GM19372 (cell line): ENCODE data around the gene ADARB2.

ENCODE experiments used
- ATAC-seq: cut with Tn5 transposase; IDR thresholded peaks from one replicate; pipeline ENCODE4 v1.9.1; 2021; ENCODE audit warnings: mild to moderate bottlenecking, low read depth, moderate library complexity; ENCODE audit not compliant: unreplicated experiment

Gene ADARB2

DNA sequence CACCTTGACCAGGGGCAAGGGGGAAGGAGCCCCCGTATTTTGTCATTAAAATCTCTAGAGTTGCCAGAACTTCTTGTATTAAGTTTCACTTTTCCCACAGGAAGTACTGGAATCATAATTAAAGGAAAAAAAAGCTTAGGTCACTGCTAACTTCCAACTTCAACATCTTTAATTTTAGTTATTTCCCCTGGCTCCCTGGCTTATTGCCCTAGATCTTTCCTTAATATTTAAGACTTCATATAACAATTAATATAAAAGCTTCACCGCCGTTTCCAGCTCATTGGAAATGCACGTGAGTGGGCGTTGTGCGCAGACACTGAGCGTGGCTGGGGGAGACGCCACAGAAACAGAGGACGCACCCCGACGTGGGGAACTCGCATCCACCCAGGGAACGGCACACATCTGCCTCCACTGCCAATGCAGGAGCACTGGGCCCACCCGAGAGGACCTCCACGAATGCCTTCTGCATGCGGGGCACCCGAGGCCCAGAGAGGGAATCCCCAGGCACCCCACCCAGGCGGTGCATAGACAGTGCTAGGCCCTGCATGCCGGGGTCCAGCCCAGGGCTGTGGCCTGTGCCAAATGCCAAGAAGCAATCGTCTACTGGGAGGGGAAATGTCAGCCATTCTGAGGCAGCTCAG, 72.2 kb downstream of the ADARB2 start:
- ATAC-seq = no peak

DNA sequence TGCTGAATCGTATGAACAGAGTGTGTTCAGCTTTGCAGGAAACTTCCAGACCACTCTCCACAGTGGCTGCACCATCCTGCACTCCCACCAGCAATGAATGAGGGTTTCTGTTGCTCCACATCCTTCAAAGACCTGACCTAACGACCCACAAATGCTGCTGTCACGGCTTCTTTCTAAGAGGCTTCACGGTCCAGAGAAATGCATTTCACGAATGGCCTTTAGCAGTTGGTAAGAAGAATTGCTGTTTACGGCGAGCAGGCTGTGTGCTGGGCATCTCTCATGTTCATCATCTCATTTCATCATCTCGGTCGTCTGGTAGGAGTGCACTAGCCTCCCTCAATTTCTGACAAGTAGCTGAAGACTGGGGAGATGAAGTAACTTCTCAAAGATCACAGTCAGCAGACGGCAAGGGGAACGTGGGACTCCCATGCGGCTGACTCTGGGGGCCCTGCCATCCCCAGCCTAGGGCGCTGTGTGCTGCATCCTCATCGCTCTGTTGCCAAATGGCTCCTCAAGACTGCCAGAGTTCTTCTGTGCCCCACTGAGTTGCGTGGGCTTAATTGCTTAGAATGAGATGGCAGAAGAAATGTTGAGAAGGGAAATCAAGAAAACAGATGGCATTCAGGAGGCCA, 72.9 kb downstream of the ADARB2 start:
- no peak for ATAC-seq

DNA sequence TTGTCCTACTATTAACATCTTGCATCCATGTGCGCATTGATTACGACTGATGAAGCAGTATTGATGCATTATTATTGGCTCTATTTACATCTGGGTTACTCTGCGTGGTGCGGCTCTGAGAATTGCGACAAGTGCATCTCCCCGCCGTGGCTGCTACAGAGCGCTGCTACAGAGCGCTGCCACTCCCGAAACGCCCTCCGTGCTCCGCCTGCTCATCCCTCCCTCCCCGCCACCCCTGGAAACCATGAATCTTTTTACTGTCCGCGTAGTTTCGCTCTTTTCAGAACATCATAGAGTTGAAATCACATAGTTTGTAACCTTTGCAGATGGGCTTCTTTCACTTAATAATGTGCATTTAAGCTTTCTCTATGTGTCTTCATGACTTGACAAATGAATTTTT, 74.1 kb downstream of the ADARB2 start:
- ATAC-seq = no peak

DNA sequence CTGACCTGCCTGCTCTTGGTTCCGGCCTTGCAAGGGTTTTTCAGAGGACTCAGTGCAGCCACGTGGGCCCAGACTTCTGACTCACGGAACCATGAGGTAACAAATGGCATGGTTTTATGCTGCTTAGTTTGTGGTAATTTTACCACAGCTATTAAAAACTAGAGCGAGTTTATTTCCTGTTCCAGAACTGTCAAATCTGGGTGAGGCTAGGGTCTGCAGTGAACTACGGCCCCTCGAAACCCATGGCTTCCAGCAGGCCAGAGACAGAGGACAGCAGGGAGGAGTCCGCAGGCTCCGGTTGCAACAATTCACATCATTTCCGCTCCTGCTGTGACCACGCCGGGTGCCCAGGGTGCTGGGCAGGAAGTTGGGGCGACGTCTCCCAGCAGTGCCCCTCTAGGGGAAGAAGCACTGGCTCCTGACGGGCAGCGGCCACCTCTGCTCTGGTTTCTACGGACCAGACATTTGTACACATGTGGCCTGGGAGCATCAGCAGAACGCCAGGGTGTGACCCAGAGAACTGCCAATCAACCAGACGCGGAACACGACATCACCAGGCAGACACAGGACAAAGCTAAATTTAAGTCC, 74.8 kb downstream of the ADARB2 start:
- peak; percentile 48 for ATAC-seq

DNA sequence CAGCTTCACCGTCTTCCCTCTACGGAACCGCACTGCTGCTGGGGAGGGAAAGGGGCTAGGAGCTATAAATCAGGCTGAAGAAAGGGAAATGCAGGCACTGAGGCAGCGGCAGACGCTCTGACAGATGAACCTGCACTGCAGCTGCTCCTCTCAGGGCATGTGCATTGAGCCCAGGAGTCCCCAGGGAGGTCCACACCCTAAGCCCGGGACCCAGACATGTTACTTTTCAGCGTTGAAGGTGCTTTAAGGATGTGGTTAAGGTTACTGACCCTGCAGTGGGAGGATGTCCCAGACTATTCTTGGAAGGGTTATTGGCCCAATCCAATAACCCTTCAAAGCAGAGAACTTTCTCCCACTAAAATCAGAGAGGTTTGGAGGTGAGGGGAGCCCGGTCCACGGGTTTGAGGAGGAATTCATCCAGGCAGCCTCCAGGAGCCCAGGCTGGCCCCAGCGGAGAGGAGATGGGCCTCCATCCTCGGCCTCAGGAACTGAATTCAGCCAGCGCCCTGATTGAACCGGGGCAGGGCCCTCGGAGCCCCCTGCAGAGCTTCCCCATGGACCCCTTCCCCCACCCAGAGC, 75.4 kb downstream of the ADARB2 start:
- peak; percentile 75 for ATAC-seq

DNA sequence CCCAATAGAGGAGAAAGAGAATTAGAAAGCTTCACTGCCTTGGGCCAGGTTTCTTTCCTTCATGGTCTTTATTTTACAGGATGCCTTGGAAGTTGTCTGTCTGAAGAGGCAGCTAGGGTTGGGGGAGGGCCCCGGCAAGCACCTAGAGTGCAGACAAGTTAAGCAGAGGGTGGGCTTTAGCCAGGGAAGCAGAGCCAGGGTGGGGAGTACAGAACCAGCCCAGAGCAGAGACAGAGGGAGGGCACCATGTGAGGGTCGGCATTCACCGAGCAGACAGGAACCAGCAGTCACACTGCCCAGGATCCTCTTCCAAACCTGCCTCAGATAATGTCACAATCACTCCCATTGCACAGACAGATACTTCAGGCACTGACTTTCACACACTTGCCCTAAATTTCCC, 75.9 kb downstream of the ADARB2 start:
- peak; percentile 4 for ATAC-seq

DNA sequence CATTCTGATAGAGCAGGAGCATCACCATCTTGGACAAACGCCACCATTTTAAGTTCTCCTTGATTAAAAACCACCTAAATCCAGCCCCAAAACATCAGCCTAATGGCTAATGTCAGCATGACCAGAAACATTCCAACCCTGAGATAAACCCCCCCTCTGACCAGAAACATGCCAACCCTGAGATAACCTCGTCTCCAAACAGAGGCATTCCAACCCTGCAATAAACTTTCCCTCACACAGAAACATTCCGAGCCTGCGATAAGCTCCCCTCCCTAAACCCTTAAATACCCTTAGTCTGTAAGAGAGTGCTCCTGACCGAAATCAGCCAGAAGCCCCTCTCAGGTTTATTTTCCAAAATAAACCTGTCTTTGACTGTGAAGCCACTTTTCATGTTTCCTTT, 76.5 kb downstream of the ADARB2 start:
- ATAC-seq = no peak

DNA sequence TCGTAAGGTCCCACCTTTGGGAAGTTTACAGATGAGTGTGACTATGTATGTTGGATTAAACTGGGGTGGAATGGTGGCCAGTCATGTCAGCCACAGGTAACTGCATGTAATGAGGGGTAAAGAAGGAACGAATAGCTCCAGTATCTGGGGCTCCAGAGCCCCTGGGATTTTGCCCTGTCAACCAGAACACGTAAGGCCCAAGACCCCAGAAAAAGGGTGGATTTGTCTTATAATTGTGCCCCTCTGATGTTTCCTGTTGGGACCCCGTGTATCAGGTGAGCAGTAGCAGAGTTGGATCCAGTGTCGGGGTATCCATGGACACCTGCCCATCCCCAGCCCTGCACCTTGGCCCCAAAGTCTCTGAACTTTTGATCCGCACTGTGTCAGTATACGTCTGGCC, 76.9 kb downstream of the ADARB2 start:
- no peak for ATAC-seq

DNA sequence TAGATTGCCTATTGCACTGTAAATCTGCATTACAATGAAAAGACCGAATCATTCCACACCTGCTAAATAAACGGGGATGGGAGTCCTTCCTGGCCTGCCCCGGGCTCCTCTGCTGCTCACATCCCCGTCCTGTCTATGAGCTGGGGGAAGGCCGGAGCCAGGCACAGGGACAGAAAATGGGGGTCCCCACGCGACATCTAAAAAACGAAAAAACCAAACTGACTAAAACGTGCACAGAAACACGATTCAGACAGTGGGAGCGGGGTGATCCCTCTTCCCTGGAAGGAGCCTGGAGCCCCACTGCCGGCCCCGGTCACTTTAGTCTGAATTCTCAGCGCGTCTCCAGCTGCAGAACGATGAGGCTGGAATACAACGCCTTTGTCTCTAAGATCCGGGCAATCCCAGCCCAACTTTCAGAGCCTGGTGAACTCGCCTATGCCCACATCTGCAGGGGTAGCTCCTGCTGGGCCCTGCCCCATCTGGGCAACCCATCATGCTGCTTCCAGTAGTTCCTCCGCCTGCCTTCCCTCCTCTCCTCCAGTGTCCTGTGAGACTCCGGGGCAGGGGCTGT, 78.0 kb downstream of the ADARB2 start:
- no peak for ATAC-seq

DNA sequence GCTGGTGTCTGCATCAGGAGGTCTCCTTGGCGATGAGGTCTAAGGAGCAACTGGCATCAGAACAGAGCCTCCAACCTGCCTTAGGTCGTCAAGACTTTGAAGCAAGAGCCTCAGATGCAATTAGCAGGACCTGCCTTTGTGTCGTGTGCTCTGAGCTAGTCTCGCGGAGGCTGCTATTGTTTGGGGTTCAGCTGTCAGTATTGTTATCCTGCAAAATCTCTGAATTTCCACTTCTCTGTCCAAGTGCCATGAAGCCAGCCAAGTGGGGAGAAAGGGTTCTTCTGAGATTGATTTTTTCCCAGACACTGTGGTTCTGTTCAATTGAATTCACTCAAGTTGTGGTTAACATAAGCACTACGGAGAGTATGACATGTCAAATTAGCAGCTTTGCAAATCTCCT, 78.7 kb downstream of the ADARB2 start:
- no peak for ATAC-seq

DNA sequence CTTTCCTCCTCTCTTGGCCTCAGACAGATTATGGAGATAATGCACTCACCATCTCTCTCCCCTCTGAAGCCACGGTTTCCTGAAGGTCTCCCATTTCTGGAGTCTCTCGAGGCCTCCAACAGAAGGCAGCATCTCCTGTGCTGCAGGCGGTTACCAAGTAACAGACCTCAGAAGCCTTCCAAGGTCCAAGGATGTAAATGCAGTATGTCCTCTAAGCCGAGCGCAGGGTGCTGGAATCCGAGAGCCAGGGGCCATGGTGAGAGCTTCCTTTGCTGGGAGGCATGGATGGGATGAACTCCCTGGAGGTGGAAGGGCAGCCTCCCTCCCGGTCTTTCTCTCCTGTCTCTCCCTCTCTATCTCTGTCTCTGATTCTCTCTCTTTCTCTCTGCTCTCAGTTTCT, 79.8 kb downstream of the ADARB2 start:
- no peak for ATAC-seq

DNA sequence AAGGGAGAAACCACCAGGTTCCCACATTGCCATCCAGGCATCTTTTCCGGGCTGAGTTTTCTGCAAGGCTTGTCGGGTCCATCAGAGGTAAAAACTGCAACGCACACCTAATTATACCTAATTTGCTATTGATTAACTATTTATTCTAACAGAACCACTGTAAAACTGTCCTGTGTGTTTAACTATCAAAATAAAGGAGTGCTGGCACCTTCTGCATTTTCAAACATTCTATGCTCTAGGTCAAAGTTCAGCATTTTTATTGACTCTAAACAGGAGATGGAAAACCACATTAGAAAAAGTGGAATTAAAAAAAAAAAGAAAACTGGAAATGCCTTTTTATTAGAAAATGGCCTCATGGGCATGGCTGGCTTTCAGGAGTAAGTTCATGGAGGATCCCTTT, 82.0 kb downstream of the ADARB2 start:
- ATAC-seq = no peak

DNA sequence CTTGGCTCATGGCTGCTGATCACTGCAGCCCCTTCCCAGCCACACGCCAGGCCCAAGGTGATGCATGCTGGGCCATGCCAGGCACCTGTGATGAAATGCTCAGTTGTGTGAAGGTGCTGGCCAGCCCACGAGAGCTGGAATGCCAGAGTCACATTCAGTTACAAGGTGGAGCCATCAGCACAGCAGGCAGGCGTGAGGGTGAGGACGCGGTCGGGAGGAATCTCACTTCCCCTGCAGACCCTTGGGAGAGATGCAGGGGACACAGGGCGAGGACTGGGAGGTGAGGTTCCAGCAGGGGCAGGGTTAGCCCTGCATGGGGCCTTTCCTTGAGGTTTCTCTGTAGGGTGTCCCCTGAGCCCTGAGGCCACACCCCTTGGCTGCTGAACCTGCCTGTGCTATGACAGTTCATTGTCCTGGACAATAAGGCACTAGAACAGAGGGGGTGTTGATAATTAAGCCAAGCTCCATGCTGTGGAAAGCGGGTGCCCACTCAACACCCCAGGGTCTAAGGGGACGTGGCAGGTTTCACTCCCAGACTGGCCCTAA, 82.4 kb downstream of the ADARB2 start:
- ATAC-seq = no peak

DNA sequence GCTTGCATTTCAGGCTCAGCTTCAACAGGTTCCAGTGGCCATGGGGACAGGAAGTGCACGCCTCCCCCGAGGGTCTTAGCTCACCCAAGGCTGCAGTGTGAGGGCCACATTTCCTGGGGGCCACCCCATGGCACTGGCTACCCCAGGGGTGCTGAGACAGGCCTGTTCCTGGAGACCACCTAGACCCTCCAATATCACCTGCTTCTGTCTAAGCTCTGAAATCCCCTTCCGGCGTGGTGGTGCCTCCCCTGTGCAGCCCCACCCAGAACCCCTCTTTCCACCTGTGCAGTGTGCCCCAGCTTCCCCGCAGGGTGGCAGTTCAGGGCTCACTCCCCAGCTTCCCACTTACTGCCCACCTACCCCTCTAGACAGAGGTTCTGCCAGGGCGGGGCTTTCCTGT, 83.1 kb downstream of the ADARB2 start:
- no peak for ATAC-seq

DNA sequence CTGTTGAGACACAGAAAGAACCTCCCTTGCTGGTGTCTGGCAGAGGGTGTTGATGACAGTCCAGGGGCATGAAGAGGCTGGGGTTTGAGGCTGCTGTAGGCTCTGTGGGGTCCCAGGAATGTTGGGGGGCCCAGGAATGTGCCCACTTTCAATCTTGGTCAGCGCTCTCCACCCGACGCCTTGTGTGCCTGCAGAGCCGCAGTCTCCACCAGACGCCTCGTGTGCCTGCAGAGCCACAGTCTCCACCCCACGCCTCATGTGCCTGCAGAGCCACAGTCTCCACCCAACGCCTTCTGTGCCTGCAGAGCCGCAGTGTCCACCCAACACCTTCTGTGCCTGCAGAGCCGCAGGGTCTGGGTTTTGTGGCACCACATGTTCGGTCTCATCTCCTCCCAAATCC, 84.0 kb downstream of the ADARB2 start:
- no peak for ATAC-seq

DNA sequence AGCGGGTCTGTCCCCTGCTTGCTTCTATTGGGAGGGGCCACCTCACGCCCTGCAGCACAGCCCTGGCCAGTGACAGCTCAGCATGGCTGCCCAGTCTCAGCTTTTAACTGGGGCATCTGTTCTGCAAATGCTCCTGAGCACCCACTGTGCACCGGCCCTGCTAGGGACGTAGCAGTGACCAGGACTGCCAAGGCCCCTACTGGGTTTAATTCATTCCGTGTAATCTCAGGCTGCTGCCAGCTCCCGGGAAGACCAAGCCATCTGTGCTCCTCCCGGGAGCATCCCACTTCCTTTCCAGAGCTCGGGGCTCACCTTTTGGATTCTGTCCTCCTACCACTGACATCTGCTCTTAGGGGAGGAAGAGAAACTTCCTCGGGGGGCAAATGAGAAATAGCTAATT, 85.2 kb downstream of the ADARB2 start:
- ATAC-seq = no peak

DNA sequence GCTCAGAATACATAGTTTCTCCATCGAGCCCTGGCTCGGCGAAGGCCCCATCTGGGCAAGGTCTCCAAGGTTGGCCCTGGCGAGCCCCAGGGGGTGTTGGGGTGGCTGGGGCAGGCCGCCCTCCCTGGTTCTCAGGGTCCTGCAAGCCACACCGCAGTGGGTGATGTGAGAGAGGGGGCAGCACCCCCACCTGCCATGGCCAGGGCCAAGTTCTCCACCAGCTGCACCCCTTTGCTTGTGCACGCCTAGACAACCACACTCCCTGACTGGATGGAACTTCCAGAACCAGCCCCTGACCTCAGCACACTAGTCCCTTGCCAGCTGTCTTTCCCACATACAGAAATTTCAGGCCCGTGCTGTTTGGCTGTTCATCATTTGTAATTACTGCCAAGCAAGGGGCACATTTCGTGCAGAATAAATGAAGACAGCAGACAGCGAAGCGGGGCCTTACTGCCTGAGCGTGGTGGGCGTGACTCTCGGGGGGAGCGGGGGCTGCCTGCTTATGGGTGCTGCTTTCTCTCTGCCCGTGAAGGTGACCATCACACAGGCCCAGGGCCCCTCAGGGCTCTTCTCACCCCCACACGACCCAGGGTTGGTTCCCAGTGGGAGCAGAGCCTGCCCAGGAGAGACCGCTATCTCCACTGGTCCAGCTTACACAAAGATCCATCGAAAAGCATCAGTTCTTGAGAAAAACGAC, 85.9 kb downstream of the ADARB2 start:
- ATAC-seq = no peak

DNA sequence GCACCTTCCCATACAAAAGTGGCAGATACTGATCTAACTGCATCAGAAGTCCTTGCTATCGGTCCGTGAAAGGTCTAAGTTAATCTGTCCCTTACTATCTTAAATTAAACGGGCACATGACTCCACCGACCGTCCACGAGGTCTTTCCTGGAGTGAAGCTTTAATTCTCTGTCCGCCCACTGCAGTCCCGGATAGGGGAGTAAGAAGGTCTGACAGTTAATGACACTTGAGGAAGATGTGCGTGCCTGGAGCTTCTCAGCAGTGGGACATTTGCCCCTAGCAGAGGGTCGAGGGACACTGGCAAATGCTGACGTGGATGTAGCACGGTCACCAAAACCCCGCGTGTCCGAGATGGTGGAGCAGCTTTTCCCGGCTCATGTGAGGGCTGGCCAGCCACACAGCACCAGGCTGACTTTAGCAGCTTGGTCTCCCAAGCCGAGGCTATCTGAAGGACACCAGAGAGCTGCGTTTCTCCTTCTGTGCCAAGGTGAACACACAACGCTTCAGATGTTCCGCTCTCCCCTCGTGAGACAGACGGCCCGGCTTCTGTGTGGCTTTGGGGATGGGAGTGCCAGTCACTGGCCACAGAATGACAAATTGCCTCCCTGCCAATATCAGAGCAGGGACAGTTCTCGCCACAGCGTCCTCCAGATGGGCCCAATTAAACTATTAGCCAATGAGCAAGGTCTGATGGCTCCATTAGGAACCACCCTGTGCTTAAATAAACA, 86.6 kb downstream of the ADARB2 start:
- ATAC-seq = no peak

DNA sequence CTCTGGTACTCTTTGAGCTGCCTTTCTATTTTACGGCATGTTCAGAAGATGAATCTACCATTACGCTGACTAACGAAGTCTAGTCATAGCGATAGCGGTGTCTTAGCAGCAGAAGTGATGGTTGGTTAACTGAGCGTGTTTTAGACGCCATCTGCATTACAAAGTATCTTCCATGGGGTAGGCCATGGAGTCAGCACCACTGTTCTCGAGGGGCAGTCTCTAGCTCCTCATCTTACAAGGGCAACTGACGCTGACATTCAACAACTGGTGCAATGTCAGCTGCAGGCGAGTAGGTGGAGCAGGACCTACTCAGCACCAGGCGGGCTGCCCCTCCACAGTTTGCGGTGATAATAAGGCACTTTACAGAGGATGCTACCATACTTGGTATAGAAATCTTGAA, 88.7 kb downstream of the ADARB2 start:
- ATAC-seq = no peak

DNA sequence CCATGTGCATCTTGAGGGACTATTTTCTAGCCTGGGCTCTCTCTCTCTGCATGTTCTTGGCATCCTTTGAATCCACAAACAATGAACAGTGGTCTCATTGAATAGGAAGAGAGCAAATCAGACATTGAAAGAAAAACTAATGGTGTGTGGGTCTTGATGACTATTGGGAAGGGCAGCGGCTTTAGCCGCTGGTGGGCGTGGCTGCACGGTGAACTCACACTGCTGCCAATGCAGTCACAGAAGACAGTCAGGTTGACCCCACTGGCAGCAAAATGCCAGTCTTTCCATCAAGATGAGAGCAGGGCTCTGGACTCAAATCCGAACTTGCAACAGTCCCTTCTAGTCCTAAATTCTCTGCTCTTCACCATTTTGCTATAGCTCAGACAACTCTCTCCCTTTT, 91.0 kb downstream of the ADARB2 start:
- ATAC-seq = no peak
